ENCODE data around the gene PDK4. TPM values are rescaled to one million over a fixed set of nuclear protein-coding genes. Genes with fewer than 3 reads are reported as not detected.
"Not testable (repeated sequence)": the region's sequence is repeated elsewhere in the genome, so short reads cannot be mapped to it uniquely, and the experiment has no call there.

Gene PDK4
- total RNA-seq, 1 donor from 2014 or later, result 13.0 TPM

DNA sequence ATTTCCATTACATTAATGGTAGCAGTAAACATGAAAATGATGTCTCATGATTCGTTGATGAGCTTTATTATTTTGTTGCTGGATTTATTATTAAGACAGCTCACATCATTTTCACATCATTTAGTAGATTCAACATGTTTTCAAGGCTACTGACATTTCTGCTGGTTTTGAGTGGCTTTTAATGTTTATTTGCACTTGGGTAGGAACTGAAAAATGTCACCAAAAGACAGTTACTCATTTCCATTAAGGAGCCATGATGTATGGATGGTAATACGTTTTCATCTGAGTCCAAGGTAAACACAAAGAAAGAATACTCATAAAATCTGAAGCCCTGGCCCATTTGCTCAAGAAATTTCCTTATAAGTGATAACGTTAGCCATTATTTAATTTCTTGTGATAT, 14.8 kb downstream of the PDK4 start:
- H3K27ac ChIP-seq (ENCODE audit: low read depth, low read length), result no peak overlapping the region
- H3K9me3 ChIP-seq (ENCODE audit: control insufficient read depth in 3 of 3, low read length in 3 of 3), result no peaks in the 10 kb centered on the region
- no peaks in the 10 kb centered on the region for H3K4me1 ChIP-seq (ENCODE audit: control insufficient read depth in 3 of 3, insufficient read depth in 3 of 3, low read length in 3 of 3)
- H3K9ac ChIP-seq (ENCODE audit: low read depth in 1 of 3, low read length in 3 of 3), result no peak overlapping the region
- H3K4me3 ChIP-seq (ENCODE audit: low read length in 3 of 3), result no peak overlapping the region
- H3K36me3 ChIP-seq (ENCODE audit: control insufficient read depth in 3 of 3, insufficient read depth in 3 of 3, low read length in 3 of 3), result peaks cover 18 to 27% (median 25%) of the 10 kb centered on the region in 3 donors
- no peaks in the 10 kb centered on the region for H3K27me3 ChIP-seq (ENCODE audit: control insufficient read depth in 3 of 3, insufficient read depth in 3 of 3, low read length in 3 of 3)

GRCh38 chr7:95579318-95579717, 17.0 kb downstream of the PDK4 start:
- H3K4me1 ChIP-seq (ENCODE audit: control insufficient read depth in 3 of 3, insufficient read depth in 3 of 3, low read length in 3 of 3), result no peaks in the 10 kb centered on the region
- H3K36me3 ChIP-seq (ENCODE audit: control insufficient read depth in 3 of 3, insufficient read depth in 3 of 3, low read length in 3 of 3), result peaks cover 4 to 9% (median 5%) of the 10 kb centered on the region in 3 donors
- no peak overlapping the region for H3K4me3 ChIP-seq (ENCODE audit: low read length in 3 of 3)
- no peaks in the 10 kb centered on the region for H3K27me3 ChIP-seq (ENCODE audit: control insufficient read depth in 3 of 3, insufficient read depth in 3 of 3, low read length in 3 of 3)
- no peak overlapping the region for H3K9ac ChIP-seq (ENCODE audit: low read depth in 1 of 3, low read length in 3 of 3)
- no peaks in the 10 kb centered on the region for H3K9me3 ChIP-seq (ENCODE audit: control insufficient read depth in 3 of 3, low read length in 3 of 3)
- no peak overlapping the region for H3K27ac ChIP-seq (ENCODE audit: low read depth, low read length)

- no peaks in the 10 kb centered on the region for H3K4me1 ChIP-seq (ENCODE audit: control insufficient read depth in 3 of 3, insufficient read depth in 3 of 3, low read length in 3 of 3)
- no peak overlapping the region for H3K27ac ChIP-seq (ENCODE audit: low read depth, low read length)
- H3K36me3 ChIP-seq (ENCODE audit: control insufficient read depth in 3 of 3, insufficient read depth in 3 of 3, low read length in 3 of 3), result peaks cover 0 to 2% (median 0%) of the 10 kb centered on the region in 3 donors
- no peaks in the 10 kb centered on the region for H3K9me3 ChIP-seq (ENCODE audit: control insufficient read depth in 3 of 3, low read length in 3 of 3)
- H3K4me3 ChIP-seq (ENCODE audit: low read length in 3 of 3), result no peak overlapping the region
- H3K9ac ChIP-seq (ENCODE audit: low read depth in 1 of 3, low read length in 3 of 3), result no peak overlapping the region
- H3K27me3 ChIP-seq (ENCODE audit: control insufficient read depth in 3 of 3, insufficient read depth in 3 of 3, low read length in 3 of 3), result no peaks in the 10 kb centered on the region
These were observed 17.9 kb downstream of the PDK4 start for GRCh38 chr7:95578299-95578855.

GRCh38 chr7:95577137-95577536, 19.2 kb downstream of the PDK4 start:
- Histone ChIP-seq H3K27me3 (ENCODE audit: control insufficient read depth in 3 of 3, insufficient read depth in 3 of 3, low read length in 3 of 3) (no peaks in the 10 kb centered on the region), H3K27ac (ENCODE audit: low read depth, low read length) (no peak overlapping the region), H3K4me3 (ENCODE audit: low read length in 3 of 3) (no peak overlapping the region), H3K9ac (ENCODE audit: low read depth in 1 of 3, low read length in 3 of 3) (no peak overlapping the region), H3K9me3 (ENCODE audit: control insufficient read depth in 3 of 3, low read length in 3 of 3) (no peaks in the 10 kb centered on the region), H3K4me1 (ENCODE audit: control insufficient read depth in 3 of 3, insufficient read depth in 3 of 3, low read length in 3 of 3) (no peaks in the 10 kb centered on the region), H3K36me3 (ENCODE audit: control insufficient read depth in 3 of 3, insufficient read depth in 3 of 3, low read length in 3 of 3) (no peaks in the 10 kb centered on the region)

DNA sequence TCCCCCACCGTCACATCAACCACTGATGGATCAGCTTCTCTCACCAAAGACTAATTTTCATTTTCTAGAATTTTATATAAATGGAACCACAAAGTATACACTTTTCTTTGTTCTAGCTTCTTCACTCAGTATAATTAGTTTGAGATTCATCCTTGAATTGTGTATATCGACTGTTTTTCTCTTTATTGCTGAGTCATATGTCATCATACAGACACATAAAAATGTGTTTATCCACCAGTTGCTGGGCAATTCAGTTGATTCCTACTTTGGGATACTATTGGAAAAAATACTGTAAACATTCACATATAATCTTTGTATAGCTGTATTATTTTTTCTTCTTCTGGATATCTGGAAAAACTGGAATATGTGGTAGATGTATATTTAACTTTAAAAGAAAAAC, 26.6 kb downstream of the PDK4 start:
- H3K4me3 ChIP-seq (ENCODE audit: low read length in 3 of 3), result no peak overlapping the region
- H3K9ac ChIP-seq (ENCODE audit: low read depth in 1 of 3, low read length in 3 of 3), result no peak overlapping the region
- H3K36me3 ChIP-seq (ENCODE audit: control insufficient read depth in 3 of 3, insufficient read depth in 3 of 3, low read length in 3 of 3), result no peaks in the 10 kb centered on the region
- no peaks in the 10 kb centered on the region for H3K4me1 ChIP-seq (ENCODE audit: control insufficient read depth in 3 of 3, insufficient read depth in 3 of 3, low read length in 3 of 3)
- no peak overlapping the region for H3K27ac ChIP-seq (ENCODE audit: low read depth, low read length)
- H3K9me3 ChIP-seq (ENCODE audit: control insufficient read depth in 3 of 3, low read length in 3 of 3), result no peaks in the 10 kb centered on the region
- no peaks in the 10 kb centered on the region for H3K27me3 ChIP-seq (ENCODE audit: control insufficient read depth in 3 of 3, insufficient read depth in 3 of 3, low read length in 3 of 3)

DNA sequence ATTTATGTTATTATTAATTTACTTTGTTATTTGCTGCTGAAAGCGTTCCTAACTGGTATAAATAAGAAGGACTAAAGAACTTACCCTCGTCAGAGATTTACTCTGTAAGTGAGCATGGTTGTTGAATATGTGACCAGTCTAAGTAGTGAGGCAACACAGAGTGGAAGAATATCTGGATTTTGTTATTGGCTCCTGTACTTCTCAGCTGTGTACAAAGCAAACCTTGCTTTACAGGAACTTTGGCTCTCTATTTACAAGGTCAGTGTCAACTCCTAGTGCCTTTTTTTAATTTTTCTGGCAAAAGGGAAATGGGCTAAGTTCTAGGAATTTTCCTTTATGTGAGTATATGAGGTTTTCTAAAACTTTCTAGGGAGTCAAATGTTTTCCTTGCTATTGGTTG, 35.6 kb downstream of the PDK4 start:
- H3K9me3 ChIP-seq (ENCODE audit: control insufficient read depth in 3 of 3, low read length in 3 of 3), result no peaks in the 10 kb centered on the region
- no peak overlapping the region for H3K4me3 ChIP-seq (ENCODE audit: low read length in 3 of 3)
- no peak overlapping the region for H3K27ac ChIP-seq (ENCODE audit: low read depth, low read length)
- no peaks in the 10 kb centered on the region for H3K27me3 ChIP-seq (ENCODE audit: control insufficient read depth in 3 of 3, insufficient read depth in 3 of 3, low read length in 3 of 3)
- H3K4me1 ChIP-seq (ENCODE audit: control insufficient read depth in 3 of 3, insufficient read depth in 3 of 3, low read length in 3 of 3), result no peaks in the 10 kb centered on the region
- no peak overlapping the region for H3K9ac ChIP-seq (ENCODE audit: low read depth in 1 of 3, low read length in 3 of 3)
- no peaks in the 10 kb centered on the region for H3K36me3 ChIP-seq (ENCODE audit: control insufficient read depth in 3 of 3, insufficient read depth in 3 of 3, low read length in 3 of 3)

DNA sequence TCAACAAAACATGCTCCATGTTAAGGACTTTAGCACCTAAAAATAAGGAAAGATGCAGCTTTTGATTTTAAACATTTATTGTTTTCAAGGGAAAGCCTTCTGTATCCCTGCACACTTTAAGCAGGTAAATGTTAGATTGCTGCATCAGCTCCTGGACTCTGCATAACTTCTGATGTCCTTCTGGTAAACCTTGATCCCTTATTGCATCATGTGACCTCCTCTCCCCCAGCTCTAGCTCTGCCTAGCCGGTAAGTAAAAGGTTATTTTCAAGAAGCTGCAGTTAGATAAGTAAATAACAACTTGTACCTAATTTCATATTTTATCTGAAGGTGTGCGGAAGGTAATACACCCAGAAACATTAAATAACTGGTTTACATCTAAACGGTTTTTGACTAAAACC, 37.5 kb downstream of the PDK4 start:
- Histone ChIP-seq H3K4me3 (ENCODE audit: low read length in 3 of 3) (no peak overlapping the region), H3K9ac (ENCODE audit: low read depth in 1 of 3, low read length in 3 of 3) (no peak overlapping the region), H3K4me1 (ENCODE audit: control insufficient read depth in 3 of 3, insufficient read depth in 3 of 3, low read length in 3 of 3) (no peaks in the 10 kb centered on the region), H3K36me3 (ENCODE audit: control insufficient read depth in 3 of 3, insufficient read depth in 3 of 3, low read length in 3 of 3) (no peaks in the 10 kb centered on the region), H3K27me3 (ENCODE audit: control insufficient read depth in 3 of 3, insufficient read depth in 3 of 3, low read length in 3 of 3) (no peaks in the 10 kb centered on the region), H3K9me3 (ENCODE audit: control insufficient read depth in 3 of 3, low read length in 3 of 3) (no peaks in the 10 kb centered on the region), H3K27ac (ENCODE audit: low read depth, low read length) (no peak overlapping the region)

DNA sequence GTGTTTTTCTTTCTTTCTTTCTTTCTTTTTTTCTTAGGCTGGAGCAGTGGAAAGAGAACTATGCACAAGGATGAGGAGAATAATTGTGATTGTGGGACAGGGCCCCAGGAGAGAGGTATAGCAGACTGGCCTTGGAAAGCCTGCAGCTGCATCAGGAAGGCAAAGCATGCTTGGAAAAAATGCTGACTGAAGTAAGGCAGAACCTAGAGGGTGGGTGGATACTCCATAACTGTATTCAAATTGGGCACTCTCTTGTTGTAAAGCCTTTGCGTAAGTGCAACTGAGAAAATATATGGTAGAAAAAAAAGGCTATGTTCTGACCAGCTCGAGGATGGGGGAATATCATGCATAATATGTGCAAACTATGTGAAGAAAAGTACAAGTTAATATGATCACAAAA, 39.5 kb downstream of the PDK4 start:
- H3K4me3 ChIP-seq (ENCODE audit: low read length in 3 of 3), result no peak overlapping the region
- no peaks in the 10 kb centered on the region for H3K27me3 ChIP-seq (ENCODE audit: control insufficient read depth in 3 of 3, insufficient read depth in 3 of 3, low read length in 3 of 3)
- no peak overlapping the region for H3K9ac ChIP-seq (ENCODE audit: low read depth in 1 of 3, low read length in 3 of 3)
- H3K9me3 ChIP-seq (ENCODE audit: control insufficient read depth in 3 of 3, low read length in 3 of 3), result no peaks in the 10 kb centered on the region
- H3K4me1 ChIP-seq (ENCODE audit: control insufficient read depth in 3 of 3, insufficient read depth in 3 of 3, low read length in 3 of 3), result no peaks in the 10 kb centered on the region
- H3K27ac ChIP-seq (ENCODE audit: low read depth, low read length), result no peak overlapping the region
- no peaks in the 10 kb centered on the region for H3K36me3 ChIP-seq (ENCODE audit: control insufficient read depth in 3 of 3, insufficient read depth in 3 of 3, low read length in 3 of 3)

- no peak overlapping the region for H3K27ac ChIP-seq (ENCODE audit: low read depth, low read length)
- H3K4me3 ChIP-seq (ENCODE audit: low read length in 3 of 3), result no peak overlapping the region
- H3K4me1 ChIP-seq (ENCODE audit: control insufficient read depth in 3 of 3, insufficient read depth in 3 of 3, low read length in 3 of 3), result peaks cover 16 to 19% (median 18%) of the 10 kb centered on the region in 3 donors
These were observed 42.4 kb downstream of the PDK4 start for GRCh38 chr7:95553939-95554338.

GRCh38 chr7:95552010-95552926, 44.0 kb downstream of the PDK4 start:
- not testable (repeated sequence) for H3K9ac ChIP-seq (ENCODE audit: low read depth in 1 of 3, low read length in 3 of 3); H3K27ac ChIP-seq (ENCODE audit: low read depth, low read length); H3K9me3 ChIP-seq (ENCODE audit: control insufficient read depth in 3 of 3, low read length in 3 of 3); H3K4me3 ChIP-seq (ENCODE audit: low read length in 3 of 3); H3K27me3 ChIP-seq (ENCODE audit: control insufficient read depth in 3 of 3, insufficient read depth in 3 of 3, low read length in 3 of 3); H3K36me3 ChIP-seq (ENCODE audit: control insufficient read depth in 3 of 3, insufficient read depth in 3 of 3, low read length in 3 of 3)
- peaks cover 18 to 30% (median 26%) of the 10 kb centered on the region in 3 donors for H3K4me1 ChIP-seq (ENCODE audit: control insufficient read depth in 3 of 3, insufficient read depth in 3 of 3, low read length in 3 of 3)

More at GRCh38 chr7:95553939-95554338, 42.4 kb downstream of the PDK4 start:
- no peak overlapping the region for H3K9ac ChIP-seq (ENCODE audit: low read depth in 1 of 3, low read length in 3 of 3)
- no peaks in the 10 kb centered on the region for H3K9me3 ChIP-seq (ENCODE audit: control insufficient read depth in 3 of 3, low read length in 3 of 3)
- no peaks in the 10 kb centered on the region for H3K36me3 ChIP-seq (ENCODE audit: control insufficient read depth in 3 of 3, insufficient read depth in 3 of 3, low read length in 3 of 3)
- H3K27me3 ChIP-seq (ENCODE audit: control insufficient read depth in 3 of 3, insufficient read depth in 3 of 3, low read length in 3 of 3), result no peaks in the 10 kb centered on the region

Data from skeletal muscle tissue (tissue), 4 donors.